Raji (cell line): ENCODE data around the gene ARHGEF6.
A peak's percentile ranks its signal among the peaks of the same experiment; 100 is the strongest.

Experiments
- POLR2A ChIP-seq: IDR thresholded peaks from 2 replicates; pipeline ENCODE4 v1.6.1; 2011; ENCODE audit warnings: low read depth, low read length, control low read depth; ENCODE audit not compliant: insufficient read depth

Gene ARHGEF6

DNA sequence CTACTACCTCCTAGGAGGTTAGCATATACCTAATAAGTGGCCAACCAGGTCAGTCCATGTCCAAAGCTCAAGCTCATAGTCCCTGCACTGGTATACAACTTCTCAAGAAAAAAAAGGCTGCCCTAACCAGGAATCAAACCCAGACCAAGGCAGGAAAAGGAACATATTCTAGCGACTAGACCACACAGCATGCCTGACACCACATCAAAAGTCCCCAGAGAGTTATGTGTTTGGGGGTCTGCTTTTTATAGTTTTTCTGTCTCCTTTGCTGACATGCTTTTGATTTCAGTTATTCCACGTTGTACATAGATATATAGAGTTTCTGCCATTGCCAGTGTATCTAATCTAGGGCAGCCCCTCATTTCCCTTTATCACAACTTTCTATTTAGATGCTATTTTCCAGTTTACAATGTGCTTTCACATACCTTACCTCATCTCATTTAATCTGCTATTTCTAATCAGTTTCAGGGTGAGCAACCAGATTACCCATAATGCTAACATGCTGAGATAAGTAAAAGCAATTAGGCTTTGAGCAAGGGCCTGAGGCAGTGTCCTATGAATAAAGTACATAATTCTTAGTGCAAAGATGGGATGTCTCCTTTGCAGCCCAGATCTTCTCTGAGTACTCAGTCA is 17.8 kb downstream of the ARHGEF6 start:
- TF ChIP-seq POLR2A = no peak

DNA sequence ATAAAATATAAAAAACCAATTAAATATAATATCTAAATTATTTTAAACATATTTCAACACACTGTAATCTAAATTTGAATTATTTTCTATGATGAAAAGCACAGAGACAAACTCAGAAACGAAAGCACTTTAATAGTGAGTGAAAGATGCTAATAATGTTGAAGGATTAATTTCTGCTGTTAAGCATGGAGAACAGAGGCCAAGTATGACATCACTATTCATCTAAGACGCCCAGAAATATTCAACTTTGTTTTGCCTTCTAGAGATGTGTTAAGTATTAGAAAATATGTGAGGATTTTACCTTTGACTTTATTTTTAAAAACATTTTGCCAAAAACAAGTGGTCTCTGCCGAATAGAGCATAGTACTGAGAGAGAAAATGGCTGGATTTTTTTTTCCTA is 19.3 kb downstream of the ARHGEF6 start:
- no peak for TF ChIP-seq POLR2A

DNA sequence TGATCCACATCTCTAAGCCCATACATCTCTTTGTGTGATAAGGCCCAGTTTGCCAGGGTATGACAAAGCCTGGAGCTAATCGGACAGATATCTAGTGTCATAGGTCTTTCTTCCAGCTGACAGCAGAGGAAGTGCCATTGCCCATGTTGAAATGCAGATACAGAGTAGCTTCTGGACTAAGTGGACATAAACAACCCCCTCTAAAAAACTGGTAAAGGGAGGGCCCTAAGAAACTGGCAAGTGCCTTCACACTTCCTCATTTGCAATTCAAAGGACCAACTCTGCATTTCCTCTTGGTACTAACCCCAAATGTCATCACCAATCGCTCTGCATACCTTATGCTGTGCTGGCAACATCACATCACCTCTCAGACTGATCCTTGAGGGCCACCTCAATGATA is 20.8 kb downstream of the ARHGEF6 start:
- peak; percentile 54 for TF ChIP-seq POLR2A

DNA sequence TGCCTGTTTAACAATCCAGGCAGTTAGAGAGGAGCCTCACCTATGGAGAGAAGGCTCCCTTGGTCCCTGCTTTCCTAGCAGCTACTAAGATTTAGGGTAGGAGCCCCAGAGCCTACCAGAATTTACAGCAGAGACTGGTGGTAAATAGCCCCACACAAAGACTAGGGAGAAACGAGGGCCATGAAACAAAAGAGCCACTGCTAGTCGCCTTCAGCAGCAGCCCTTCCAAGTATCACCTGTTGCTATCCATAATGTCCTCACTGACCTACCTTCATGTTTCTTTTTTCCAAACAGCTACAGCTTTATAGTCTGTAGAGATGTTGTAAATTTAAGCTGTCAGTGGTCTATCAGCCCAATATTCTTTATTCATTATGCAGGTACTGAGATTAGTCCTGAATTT is 25.3 kb downstream of the ARHGEF6 start:
- TF ChIP-seq POLR2A = no peak

DNA sequence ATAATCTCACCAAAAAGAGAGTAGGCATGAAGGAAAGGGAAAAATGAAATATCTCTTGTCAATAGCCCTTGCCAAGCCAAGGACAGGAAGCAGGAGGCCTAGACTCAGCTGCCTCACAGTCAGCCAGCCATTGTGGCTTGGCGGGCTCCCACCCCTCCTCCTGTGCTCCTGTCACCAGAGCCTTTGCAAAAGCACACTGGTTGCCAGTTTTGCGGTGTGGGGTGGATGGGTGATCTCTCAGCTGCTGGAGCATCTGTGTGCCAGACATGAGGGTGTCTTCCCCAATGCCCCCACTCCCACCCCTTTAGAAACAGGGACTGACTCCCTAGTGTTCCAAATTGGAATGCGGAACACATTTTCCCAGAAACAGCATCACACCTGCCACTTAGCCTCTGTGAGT is 26.1 kb downstream of the ARHGEF6 start:
- no peak for TF ChIP-seq POLR2A

DNA sequence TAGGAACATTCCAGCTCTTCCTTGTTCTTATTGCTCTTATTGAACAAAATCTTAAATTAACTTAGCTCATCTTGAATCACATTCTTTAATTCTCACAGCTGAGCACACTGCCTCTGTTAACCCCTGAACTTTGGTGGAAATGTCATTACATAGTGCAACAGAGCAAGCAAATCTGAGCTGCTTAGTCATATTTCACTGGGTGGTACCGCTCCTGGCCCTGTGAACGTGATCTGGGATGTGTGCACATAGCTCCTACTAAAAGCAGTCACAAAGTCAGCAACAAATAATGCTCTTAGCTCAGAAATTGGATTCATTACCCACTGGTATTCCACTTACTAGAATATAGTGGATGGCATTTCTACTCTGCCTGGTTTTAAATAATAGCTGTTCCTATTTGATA is 27.9 kb downstream of the ARHGEF6 start:
- TF ChIP-seq POLR2A = no peak

DNA sequence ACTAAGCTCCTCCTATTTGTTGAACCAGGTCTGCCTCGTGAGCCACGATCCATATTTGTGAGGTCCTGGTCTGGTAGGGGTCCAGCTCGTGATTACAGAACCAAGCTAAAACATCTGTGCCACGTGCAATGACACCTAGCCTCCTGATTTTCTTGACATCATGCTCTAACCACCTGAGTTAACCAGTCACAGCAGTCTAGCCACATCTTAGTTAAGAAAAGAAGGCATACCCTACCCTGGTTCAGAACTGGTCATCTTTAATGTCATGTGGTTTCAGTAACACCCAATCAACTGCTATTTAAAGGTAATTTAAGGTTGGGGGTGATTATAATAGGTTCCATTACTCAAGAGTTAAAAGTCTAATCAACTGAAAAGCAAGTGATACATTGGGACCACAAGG is 28.4 kb downstream of the ARHGEF6 start:
- TF ChIP-seq POLR2A = no peak

DNA sequence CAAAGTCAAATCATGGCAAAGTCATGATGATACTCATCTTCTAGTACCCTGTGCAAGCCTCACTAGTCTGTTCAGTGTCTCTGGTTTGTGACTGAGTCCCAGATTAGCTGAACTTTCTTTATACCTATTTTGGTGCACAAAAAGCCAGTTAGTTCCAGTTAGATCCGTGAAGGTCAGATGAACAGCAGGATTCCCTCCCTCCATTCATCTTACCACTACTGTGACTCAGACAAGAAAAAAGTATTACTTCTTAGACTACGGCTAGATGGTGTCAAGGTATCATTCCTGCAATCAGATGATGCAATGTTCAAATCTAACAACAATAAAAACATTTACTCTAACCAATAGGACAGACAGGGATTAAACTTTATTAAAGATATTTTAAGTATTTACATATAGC is 30.4 kb downstream of the ARHGEF6 start:
- TF ChIP-seq POLR2A = no peak

DNA sequence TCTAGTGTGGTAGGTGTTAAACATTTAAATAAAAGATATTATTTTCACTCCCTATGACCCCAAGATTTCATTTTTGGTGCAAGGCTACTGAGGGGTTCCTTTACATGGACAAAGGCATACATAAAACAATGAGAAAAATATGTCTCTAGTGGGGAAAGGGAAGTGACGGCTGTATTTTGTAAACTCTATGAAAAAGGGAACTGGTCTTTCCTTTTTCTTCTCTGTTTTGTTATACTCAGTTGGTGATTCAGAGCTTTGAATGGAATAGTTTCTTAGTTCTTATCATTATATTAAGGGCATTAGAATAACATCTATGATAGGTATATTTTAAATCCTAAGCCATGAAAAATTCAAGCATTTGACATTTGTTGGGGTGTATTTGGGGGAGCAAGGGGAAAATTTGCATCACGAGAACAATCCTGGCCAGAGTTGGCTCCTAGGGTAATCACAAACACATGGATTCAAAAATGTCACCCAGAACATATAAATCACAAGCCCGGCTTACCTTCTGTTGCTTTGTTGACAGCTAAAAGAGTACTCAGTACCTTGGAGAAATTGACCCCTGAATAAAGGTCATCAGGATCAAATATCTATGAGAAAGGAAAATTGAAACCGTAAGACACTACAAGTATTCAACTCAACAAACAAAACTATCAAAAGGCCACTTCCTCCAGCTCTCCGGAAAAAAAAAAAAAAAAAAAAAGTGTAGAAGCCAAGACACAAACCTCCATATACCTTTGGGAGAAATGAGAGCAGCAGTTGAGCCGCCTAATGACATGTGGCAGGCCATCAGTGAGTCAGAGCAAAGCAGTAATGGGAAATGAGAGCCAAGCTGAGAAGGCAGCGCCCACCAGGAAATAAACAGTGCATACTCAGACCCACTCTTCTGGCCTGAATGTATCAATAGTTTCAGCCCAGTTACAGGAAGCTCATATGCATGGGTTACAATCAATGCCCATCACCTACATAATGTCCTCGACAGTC is 33.4 kb downstream of the ARHGEF6 start:
- TF ChIP-seq POLR2A = no peak

DNA sequence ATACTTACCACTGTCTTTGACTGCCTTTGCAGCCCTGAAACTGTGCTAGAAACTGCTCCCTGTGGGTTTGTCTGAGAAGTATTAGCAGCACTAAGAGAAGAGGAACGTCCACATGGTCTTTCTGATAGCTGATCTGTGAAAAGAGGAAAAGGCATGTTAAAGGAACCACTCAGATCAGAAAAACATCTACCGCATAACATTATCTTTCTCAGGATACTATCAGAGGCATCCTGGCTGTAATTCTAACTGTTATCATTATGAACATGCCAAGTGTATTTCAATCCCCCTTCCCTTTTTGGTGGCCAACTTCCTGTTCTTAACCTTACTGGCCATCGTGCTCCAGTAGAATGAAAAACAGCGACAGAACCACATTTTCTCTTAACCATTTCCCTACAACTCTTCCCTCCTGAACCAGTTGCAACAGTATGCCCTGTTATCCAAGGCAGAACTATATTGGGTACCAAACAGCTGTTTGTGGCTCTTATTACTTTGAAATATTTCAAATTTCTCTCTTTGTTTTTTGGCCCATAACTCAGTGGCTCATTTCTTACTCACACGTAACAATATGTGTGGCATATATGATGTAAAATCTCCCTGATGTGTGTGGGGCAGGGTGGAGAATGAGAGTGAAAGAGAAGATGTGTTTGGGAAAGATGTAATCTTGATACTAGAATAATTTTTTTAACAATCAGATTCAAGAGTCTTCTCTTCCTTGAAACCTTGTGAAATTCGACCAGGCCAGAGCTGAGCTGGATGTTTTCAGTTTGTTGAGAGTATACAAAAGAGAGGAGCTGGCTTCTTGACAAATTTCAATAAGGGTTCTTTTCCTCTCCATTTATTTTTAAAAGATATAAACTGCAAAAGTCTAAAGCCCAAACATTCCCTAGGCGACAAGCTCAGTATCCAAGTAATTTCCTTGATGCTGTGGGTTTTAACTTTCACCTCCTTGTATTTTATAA is 35.2 kb downstream of the ARHGEF6 start:
- TF ChIP-seq POLR2A = no peak

DNA sequence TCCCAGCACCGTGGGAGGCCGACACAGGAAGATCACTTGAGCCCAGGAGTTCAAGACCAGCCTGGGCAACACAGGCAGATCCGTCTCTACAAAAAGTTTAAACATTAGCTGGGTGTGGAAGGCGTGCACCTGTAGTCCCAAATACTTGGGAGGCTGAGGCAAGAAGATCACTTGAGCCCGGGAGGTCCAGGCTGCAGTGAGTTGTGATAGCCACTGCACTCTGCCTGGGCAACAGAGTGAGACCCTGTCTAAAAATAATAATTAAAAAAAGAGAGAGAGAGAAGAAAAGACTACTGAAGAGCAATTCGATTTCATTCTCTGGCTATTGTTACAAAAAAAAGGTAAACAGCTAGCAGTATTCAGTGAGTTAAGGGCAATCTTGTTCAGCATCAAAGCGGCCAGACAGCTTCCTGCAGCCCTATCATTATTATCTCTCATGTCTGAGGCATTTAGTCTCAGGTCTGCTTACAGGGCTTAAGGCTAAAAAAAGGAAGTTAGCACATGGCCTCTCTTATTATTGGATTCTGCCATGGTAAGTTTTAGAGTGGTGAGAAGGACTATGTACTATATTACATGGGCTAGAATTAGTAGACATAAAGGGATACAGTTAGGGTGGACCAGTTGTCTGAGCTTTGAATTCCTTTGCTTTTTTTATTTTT is 37.9 kb downstream of the ARHGEF6 start:
- TF ChIP-seq POLR2A = no peak

DNA sequence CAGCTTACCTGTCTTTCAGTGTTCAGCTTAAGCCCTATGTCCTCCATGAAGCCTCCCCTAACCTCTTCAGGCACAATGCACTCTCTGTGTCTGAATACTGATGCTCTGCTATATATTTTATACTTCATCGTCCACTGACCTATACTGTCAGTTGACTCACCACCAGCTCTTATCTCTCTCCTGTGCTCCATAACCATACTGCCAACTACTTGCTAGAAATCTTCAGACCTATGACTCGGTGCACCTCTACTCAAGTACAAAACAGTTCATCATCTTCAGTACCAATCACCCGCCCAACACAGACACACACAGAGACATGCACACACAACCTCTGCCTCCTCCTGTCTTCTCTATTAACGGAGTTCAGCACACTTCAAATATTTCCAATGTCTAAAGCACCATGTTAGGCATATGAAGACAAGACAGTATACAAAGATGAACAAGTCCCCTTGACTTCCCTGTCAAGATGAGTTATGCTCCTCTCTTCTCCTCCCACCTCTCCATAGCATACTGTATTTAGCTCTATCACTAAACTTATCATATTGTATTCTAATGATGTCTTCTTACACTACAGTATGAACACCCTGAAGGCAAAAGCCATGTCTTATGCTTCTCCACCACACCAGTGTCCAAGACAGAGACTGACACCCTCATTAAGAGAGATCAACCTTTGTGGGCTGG is 42.5 kb downstream of the ARHGEF6 start:
- no peak for TF ChIP-seq POLR2A

DNA sequence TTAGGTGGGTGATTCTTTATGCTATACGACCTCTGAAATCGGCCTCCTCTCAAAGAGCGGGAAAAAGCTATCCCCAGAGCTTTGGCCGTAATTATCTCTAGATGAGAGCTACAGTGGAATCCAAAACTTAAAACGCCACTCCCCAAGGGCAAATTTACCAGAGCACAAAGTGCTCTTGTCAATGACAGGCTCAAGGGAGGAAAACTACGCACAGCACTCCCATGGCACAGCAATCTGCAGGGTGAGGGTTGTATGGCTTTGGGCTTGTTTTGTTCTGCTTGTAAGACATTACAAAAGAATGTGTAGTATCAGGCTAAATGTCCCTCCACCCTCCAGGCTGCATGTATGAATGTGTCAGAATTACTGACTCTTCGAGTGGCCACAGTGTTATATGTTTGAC is 44.0 kb downstream of the ARHGEF6 start:
- no peak for TF ChIP-seq POLR2A

DNA sequence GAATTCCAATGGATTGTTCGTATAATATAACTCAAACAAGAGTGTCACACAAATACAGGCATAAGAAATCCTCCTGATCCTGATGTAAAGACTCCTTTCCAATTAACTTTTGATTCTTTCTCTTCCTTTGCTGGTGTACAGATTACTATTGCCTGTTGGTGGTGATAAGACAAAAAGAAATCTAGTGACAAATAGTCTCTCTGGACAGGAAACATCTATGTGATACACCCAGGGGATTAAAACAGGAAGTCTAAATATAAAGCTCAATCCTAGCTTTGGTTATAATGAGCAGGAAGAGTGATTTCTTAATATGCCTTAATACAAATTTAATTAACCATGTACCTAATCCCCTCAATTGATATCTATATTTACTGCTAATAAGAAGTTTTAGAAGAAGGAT is 45.1 kb downstream of the ARHGEF6 start:
- TF ChIP-seq POLR2A = no peak

DNA sequence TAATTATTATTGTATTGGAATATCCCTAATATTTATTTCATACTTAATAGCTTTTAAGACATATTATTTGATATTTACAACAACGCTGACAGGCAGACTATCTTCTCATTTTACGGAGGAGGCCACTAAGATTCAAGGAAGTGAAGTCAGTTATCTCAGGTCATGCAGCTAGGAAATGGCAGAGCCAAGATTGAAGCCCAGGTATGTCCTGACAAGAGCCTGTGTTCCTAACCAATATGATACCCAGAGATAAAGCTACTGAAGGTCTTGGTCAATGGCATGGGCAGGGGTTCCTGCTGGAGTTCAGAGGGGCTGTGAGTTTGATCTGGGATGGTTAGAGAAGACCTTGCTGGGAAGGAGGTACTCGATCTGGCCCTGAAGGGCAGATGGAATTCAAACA is 47.1 kb downstream of the ARHGEF6 start:
- no peak for TF ChIP-seq POLR2A

DNA sequence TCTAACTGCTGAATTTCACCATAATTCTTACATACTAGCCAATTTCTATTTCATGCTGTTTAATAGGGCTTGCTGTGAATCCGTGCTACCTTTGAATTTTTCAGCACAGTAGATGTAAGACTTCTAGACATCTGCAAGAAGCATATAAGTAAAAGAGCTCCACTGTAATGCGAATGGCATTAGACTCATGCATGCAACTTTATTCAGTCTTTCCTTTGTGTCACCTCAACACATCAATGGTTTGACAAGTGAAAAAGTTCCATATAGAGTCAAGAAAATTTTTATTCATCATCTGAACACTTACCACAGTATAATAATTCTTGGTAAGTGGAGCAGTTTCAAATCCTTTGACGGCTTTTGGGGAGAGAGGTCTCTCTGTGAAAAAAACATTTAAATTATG is 48.9 kb downstream of the ARHGEF6 start:
- TF ChIP-seq POLR2A = no peak
